Measurements from ENCODE around the gene SGK2.

SGK2 gene

GRCh38 chr20:43536817-43537440 is 21.9 kb upstream of the SGK2 start:
- Histone ChIP-seq H2BK120ac (ENCODE audit: insufficient read depth, low read length, poor library complexity) (no peak overlapping the region), H3K79me1 (ENCODE audit: low read length) (no peaks in the 10 kb centered on the region), H3K23ac (ENCODE audit: low read length) (no peak overlapping the region), H3K9ac (ENCODE audit: low read length) (no peak overlapping the region), H2AFZ (ENCODE audit: insufficient read depth, low read length, poor library complexity) (no peak overlapping the region), H2BK5ac (ENCODE audit: low read depth, low read length, poor library complexity) (no peak overlapping the region), H3K4me2 (ENCODE audit: low read length) (no peak overlapping the region), H3K14ac (ENCODE audit: low read length) (no peak overlapping the region), H4K12ac (ENCODE audit: low read depth, low read length) (no peak overlapping the region), H3K4me1 (ENCODE audit: control insufficient read depth in 1 of 2, insufficient read depth in 2 of 2, low read length in 2 of 2) (no peaks in the 10 kb centered on the region), H3K18ac (ENCODE audit: low read length) (no peak overlapping the region), H3K27ac (ENCODE audit: low read depth, low read length) (no peak overlapping the region), H3K4ac (ENCODE audit: low read depth, low read length) (no peak overlapping the region), H4K91ac (ENCODE audit: low read depth, low read length) (no peak overlapping the region), H3K79me2 (ENCODE audit: control insufficient read depth, insufficient read depth, low read length, poor library complexity) (no peaks in the 10 kb centered on the region), H4K8ac (ENCODE audit: low read depth, low read length) (no peak overlapping the region), H3K4me3 (ENCODE audit: low read depth, low read length) (no peak overlapping the region), H2BK12ac (ENCODE audit: low read length) (no peak overlapping the region), H2AK5ac (ENCODE audit: low read length) (no peak overlapping the region), H3K9me3 (ENCODE audit: insufficient read depth, low read depth, low read length) (peaks cover 3% of the 10 kb centered on the region), H3K36me3 (ENCODE audit: control insufficient read depth in 1 of 2, insufficient read depth in 2 of 2, low read length in 2 of 2) (peaks cover 4 to 13% of the 10 kb centered on the region in 2 experiments), H3K27me3 (ENCODE audit: insufficient read depth, low read length) (no peaks in the 10 kb centered on the region)
- WGBS (ENCODE audit: extremely low coverage, insufficient coverage, insufficient read length) = no CpG with 5 or more reads among the region's 2 CpGs
- DNase-seq = peak; percentile 54 to 75

DNA sequence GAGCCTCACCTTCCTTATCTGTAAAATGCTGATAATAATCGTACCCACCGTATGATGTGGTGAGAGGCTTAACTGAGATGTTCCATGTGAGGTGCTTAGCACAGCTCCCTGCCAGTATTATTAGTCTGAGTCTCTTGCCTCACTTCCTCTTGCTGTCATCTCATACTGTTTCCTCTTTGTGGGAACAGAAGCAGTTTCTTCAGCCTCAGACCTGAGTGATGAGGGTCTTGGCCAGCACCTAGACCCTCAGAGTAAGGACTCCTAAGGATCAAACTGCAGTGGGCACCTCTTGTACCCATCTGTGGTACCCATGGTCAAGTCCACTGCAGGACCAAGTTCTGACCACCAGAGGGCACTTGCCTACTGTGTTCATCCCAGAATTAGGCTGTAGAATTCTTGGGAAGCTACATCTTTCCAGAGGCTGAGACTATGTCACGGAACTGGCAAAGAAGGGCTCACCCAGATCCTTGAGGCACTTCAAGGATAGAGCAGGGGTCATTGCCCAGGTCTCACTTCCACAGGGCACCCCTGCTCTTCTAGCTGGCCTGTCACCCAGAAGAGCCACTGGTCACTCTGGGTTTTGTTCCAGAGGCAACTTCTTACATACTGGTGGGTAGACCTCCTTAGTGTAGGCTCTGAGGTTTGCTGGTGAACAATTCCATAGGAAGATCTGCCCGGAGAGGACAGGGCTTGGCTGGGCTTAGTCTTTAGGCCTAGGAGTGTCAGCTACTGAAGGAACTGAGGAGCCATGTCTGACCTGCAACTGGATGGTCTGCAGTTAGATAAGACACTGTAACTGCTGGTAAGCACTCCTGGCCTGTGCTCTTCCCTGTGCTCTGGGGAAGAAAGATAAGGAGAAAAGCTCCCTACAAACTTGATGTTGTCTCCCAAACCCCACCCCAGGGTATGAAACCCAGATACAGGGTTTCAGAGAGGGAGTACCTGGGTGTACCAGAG is 20.6 kb upstream of the SGK2 start:
- DNase-seq = peak; percentile 48 to 79

DNA sequence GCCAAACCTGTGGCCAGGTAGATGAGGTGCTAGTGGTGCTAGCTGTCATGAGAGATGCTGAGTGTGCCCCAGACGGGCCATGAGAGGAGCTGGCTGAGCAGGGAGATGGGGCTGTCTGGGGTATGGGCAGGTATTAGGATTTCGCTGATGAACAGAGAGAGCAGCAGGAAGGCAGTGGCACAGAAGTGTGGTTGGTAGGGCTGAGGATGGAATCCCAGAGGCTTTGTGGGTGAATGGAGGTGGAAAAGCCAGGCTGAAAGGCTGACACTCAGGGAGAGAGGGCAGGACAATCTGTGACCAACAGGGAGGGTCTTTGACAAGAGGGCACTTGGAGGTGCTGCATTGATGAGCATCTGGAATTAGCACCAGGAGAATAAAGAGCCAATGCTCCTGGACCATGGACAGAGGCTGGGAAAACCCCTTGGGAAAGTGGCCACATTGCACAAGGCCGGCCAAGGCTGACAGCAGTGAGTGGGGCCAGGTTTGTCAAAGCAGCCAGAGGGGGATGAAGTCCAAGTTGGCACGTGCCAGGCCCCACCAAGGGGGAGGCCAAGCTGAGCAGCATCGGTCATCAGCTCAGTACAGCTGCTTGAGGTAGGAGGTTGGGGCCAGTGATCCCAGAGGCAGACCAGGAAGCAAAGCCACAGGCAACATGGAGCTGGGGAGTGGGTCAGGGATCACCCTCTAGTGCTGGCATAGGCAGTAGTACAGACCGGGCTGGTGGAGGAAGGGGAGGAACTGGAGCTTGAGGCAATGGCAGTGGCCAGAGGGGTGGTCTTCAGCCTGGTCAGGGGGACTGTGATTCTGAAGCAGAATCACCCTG is 19.7 kb upstream of the SGK2 start:
- H2AK5ac ChIP-seq (ENCODE audit: low read length) = no peak overlapping the region
- H3K4me3 ChIP-seq (ENCODE audit: low read depth, low read length) = no peak overlapping the region
- peaks cover 3% of the 10 kb centered on the region for H3K9me3 ChIP-seq (ENCODE audit: insufficient read depth, low read depth, low read length)
- no peak overlapping the region for H2BK5ac ChIP-seq (ENCODE audit: low read depth, low read length, poor library complexity)
- no peak overlapping the region for H3K18ac ChIP-seq (ENCODE audit: low read length)
- no peak overlapping the region for H4K91ac ChIP-seq (ENCODE audit: low read depth, low read length)
- H3K23ac ChIP-seq (ENCODE audit: low read length) = no peak overlapping the region
- no peak overlapping the region for H2AFZ ChIP-seq (ENCODE audit: insufficient read depth, low read length, poor library complexity)
- H3K79me2 ChIP-seq (ENCODE audit: control insufficient read depth, insufficient read depth, low read length, poor library complexity) = no peaks in the 10 kb centered on the region
- no peak overlapping the region for H3K9ac ChIP-seq (ENCODE audit: low read length)
- H3K14ac ChIP-seq (ENCODE audit: low read length) = no peak overlapping the region
- no peaks in the 10 kb centered on the region for H3K4me1 ChIP-seq (ENCODE audit: control insufficient read depth in 1 of 2, insufficient read depth in 2 of 2, low read length in 2 of 2)
- DNase-seq = no peak
- H2BK12ac ChIP-seq (ENCODE audit: low read length) = no peak overlapping the region
- H3K79me1 ChIP-seq (ENCODE audit: low read length) = no peaks in the 10 kb centered on the region
- H2BK120ac ChIP-seq (ENCODE audit: insufficient read depth, low read length, poor library complexity) = no peak overlapping the region
- no peak overlapping the region for H4K12ac ChIP-seq (ENCODE audit: low read depth, low read length)
- H3K36me3 ChIP-seq (ENCODE audit: control insufficient read depth in 1 of 2, insufficient read depth in 2 of 2, low read length in 2 of 2) = peaks cover 4 to 13% of the 10 kb centered on the region in 2 experiments
- H3K4ac ChIP-seq (ENCODE audit: low read depth, low read length) = no peak overlapping the region
- no CpG with 5 or more reads among the region's 6 CpGs for WGBS (ENCODE audit: extremely low coverage, insufficient coverage, insufficient read length)
- no peaks in the 10 kb centered on the region for H3K27me3 ChIP-seq (ENCODE audit: insufficient read depth, low read length)
- no peak overlapping the region for H4K8ac ChIP-seq (ENCODE audit: low read depth, low read length)
- H3K4me2 ChIP-seq (ENCODE audit: low read length) = no peak overlapping the region
- H3K27ac ChIP-seq (ENCODE audit: low read depth, low read length) = no peak overlapping the region

More for the DNA sequence above, 20.6 kb upstream of the SGK2 start:
- Histone ChIP-seq H3K23ac (ENCODE audit: low read length) (no peak overlapping the region), H3K4me2 (ENCODE audit: low read length) (no peak overlapping the region), H3K27ac (ENCODE audit: low read depth, low read length) (no peak overlapping the region), H3K18ac (ENCODE audit: low read length) (no peak overlapping the region), H3K9me3 (ENCODE audit: insufficient read depth, low read depth, low read length) (peaks cover 3% of the 10 kb centered on the region), H4K8ac (ENCODE audit: low read depth, low read length) (no peak overlapping the region), H3K27me3 (ENCODE audit: insufficient read depth, low read length) (no peaks in the 10 kb centered on the region), H3K4ac (ENCODE audit: low read depth, low read length) (no peak overlapping the region), H4K91ac (ENCODE audit: low read depth, low read length) (no peak overlapping the region), H3K9ac (ENCODE audit: low read length) (no peak overlapping the region), H2AFZ (ENCODE audit: insufficient read depth, low read length, poor library complexity) (no peak overlapping the region), H3K4me3 (ENCODE audit: low read depth, low read length) (no peak overlapping the region), H2BK5ac (ENCODE audit: low read depth, low read length, poor library complexity) (no peak overlapping the region), H3K14ac (ENCODE audit: low read length) (no peak overlapping the region), H3K79me1 (ENCODE audit: low read length) (no peaks in the 10 kb centered on the region), H2BK120ac (ENCODE audit: insufficient read depth, low read length, poor library complexity) (no peak overlapping the region), H3K79me2 (ENCODE audit: control insufficient read depth, insufficient read depth, low read length, poor library complexity) (no peaks in the 10 kb centered on the region), H4K12ac (ENCODE audit: low read depth, low read length) (no peak overlapping the region), H2BK12ac (ENCODE audit: low read length) (no peak overlapping the region), H2AK5ac (ENCODE audit: low read length) (no peak overlapping the region), H3K36me3 (ENCODE audit: control insufficient read depth in 1 of 2, insufficient read depth in 2 of 2, low read length in 2 of 2) (peaks cover 4 to 13% of the 10 kb centered on the region in 2 experiments), H3K4me1 (ENCODE audit: control insufficient read depth in 1 of 2, insufficient read depth in 2 of 2, low read length in 2 of 2) (no peaks in the 10 kb centered on the region)
- WGBS (ENCODE audit: extremely low coverage, insufficient coverage, insufficient read length) = no CpG with 5 or more reads among the region's 4 CpGs

DNA sequence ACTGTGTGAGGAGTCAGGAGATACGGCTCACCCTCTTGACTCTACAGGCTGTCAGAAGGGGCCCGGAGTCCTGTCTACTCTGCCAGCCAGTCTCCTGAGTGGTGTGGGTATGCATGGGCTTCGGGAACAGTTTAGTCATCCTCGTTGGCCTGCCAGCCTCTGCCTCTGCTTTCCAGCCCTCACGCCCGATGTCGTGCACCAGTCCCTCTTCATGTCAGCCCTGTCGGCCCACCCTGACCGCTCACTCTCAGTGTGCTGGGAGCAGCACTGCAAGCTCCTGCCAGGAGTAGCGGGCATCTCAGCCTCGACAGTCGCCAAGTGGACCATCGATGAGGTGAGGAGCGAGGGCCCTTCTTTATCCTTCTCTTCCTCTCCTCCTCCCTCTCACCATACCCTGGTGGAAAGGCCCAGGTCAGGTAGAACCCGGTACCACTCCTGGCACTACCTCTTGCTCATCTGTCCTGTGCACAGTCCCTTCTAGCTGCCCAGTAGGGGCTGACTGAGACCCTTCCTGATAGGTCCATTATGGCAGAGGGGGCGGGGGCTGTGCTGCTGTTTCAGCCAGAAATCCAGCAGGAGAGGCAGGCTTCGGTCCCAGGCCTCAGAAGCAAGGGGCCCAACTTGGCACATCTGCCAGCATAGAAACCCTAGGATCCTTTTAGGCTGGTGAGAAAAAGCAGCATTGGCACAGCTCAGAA is 18.7 kb upstream of the SGK2 start:
- H3K23ac ChIP-seq (ENCODE audit: low read length) = no peak overlapping the region
- no peak overlapping the region for H3K18ac ChIP-seq (ENCODE audit: low read length)
- no peak overlapping the region for H3K4me3 ChIP-seq (ENCODE audit: low read depth, low read length)
- H3K27me3 ChIP-seq (ENCODE audit: insufficient read depth, low read length) = no peaks in the 10 kb centered on the region
- no peak overlapping the region for H2BK12ac ChIP-seq (ENCODE audit: low read length)
- no peak overlapping the region for H4K91ac ChIP-seq (ENCODE audit: low read depth, low read length)
- no peaks in the 10 kb centered on the region for H3K79me1 ChIP-seq (ENCODE audit: low read length)
- H2AK5ac ChIP-seq (ENCODE audit: low read length) = no peak overlapping the region
- H3K27ac ChIP-seq (ENCODE audit: low read depth, low read length) = no peak overlapping the region
- H4K12ac ChIP-seq (ENCODE audit: low read depth, low read length) = no peak overlapping the region
- no peaks in the 10 kb centered on the region for H3K4me1 ChIP-seq (ENCODE audit: control insufficient read depth in 1 of 2, insufficient read depth in 2 of 2, low read length in 2 of 2)
- H2BK5ac ChIP-seq (ENCODE audit: low read depth, low read length, poor library complexity) = no peak overlapping the region
- no peaks in the 10 kb centered on the region for H3K79me2 ChIP-seq (ENCODE audit: control insufficient read depth, insufficient read depth, low read length, poor library complexity)
- H3K4ac ChIP-seq (ENCODE audit: low read depth, low read length) = no peak overlapping the region
- H2BK120ac ChIP-seq (ENCODE audit: insufficient read depth, low read length, poor library complexity) = no peak overlapping the region
- H3K36me3 ChIP-seq (ENCODE audit: control insufficient read depth in 1 of 2, insufficient read depth in 2 of 2, low read length in 2 of 2) = peaks cover 0 to 11% of the 10 kb centered on the region in 2 experiments
- H3K9me3 ChIP-seq (ENCODE audit: insufficient read depth, low read depth, low read length) = peaks cover 3% of the 10 kb centered on the region
- no peak overlapping the region for H3K9ac ChIP-seq (ENCODE audit: low read length)
- no peak overlapping the region for H2AFZ ChIP-seq (ENCODE audit: insufficient read depth, low read length, poor library complexity)
- no CpG with 5 or more reads among the region's 17 CpGs for WGBS (ENCODE audit: extremely low coverage, insufficient coverage, insufficient read length)
- no peak overlapping the region for H4K8ac ChIP-seq (ENCODE audit: low read depth, low read length)
- no peak overlapping the region for H3K14ac ChIP-seq (ENCODE audit: low read length)
- H3K4me2 ChIP-seq (ENCODE audit: low read length) = no peak overlapping the region
- DNase-seq = no peak
